HUDEP-2 (cell line): ENCODE data around the gene SNX30.
A peak's percentile ranks its signal among the peaks of the same experiment; 100 is the strongest.

Source experiments
- DNase-seq, 76 experiments: peaks; one replicate each; lab custom pipeline; 2025; ENCODE audit not compliant: unreplicated experiment in 76 of 76; lab: John Stamatoyannopoulos, UW

The SNX30 gene

GRCh38 chr9:112777914-112778313 is 27.4 kb downstream of the SNX30 start:
- no peak for DNase-seq

- no peak for DNase-seq
Measured at GRCh38 chr9:112780450-112781036, 30.0 kb downstream of the SNX30 start.

- DNase-seq, result no peak
Measured at GRCh38 chr9:112782218-112782617, 31.7 kb downstream of the SNX30 start.

GRCh38 chr9:112783551-112783954 is 33.0 kb downstream of the SNX30 start:
- no peak for DNase-seq

GRCh38 chr9:112784020-112784785 is 33.6 kb downstream of the SNX30 start:
- DNase-seq, result no peak

GRCh38 chr9:112785986-112786385 is 35.4 kb downstream of the SNX30 start:
- no peak for DNase-seq

GRCh38 chr9:112786829-112787520 is 36.4 kb downstream of the SNX30 start:
- no peak for DNase-seq

GRCh38 chr9:112787978-112788377 is 37.4 kb downstream of the SNX30 start:
- no peak for DNase-seq

GRCh38 chr9:112789473-112789872 is 38.9 kb downstream of the SNX30 start:
- no peak for DNase-seq

GRCh38 chr9:112789891-112790774 is 39.6 kb downstream of the SNX30 start:
- no peak for DNase-seq

- DNase-seq, result no peak
Measured at GRCh38 chr9:112792670-112793069, 42.1 kb downstream of the SNX30 start.

- peak in 66 of 76 experiments; percentile 1 to 80 (median 52) for DNase-seq
Measured at GRCh38 chr9:112793213-112793810, 42.8 kb downstream of the SNX30 start.

GRCh38 chr9:112794731-112795130 is 44.2 kb downstream of the SNX30 start:
- DNase-seq, result no peak

- DNase-seq, result no peak
Measured at GRCh38 chr9:112795921-112796320, 45.4 kb downstream of the SNX30 start.

GRCh38 chr9:112796485-112796884 is 45.9 kb downstream of the SNX30 start:
- DNase-seq, result no peak

GRCh38 chr9:112809351-112809848 is 58.8 kb downstream of the SNX30 start:
- no peak for DNase-seq

- no peak for DNase-seq
Measured at GRCh38 chr9:112809906-112810305, 59.3 kb downstream of the SNX30 start.

- DNase-seq, result no peak
Measured at GRCh38 chr9:112810696-112811490, 60.3 kb downstream of the SNX30 start.

GRCh38 chr9:112811518-112811917 is 61.0 kb downstream of the SNX30 start:
- no peak for DNase-seq
